DND-41 (cell line): ENCODE measurements around the gene CYB5B.

Source experiments
- ATAC-seq: fragments of 200-7000 bp; cut with Tn5 transposase; 3 replicates; pipeline ENCODE4 v1.9.1; 2021; ENCODE audit warnings: low read depth; ENCODE audit not compliant: insufficient read depth
- DNase-seq: peaks from one replicate; pipeline ENCODE4 v3.0.0-alpha.2; 2020
- H2AFZ ChIP-seq: 2 replicates; pipeline ENCODE4 v1.6.0; 2012; ENCODE audit warnings: low read depth, low read length
- H3K27ac ChIP-seq: 2 replicates; pipeline ENCODE4 v1.5.1; 2012; ENCODE audit warnings: low read length, inconsistent platforms
- H3K27me3 ChIP-seq: fragments of 200-600 bp; sonication (generic); 2 replicates; pipeline ENCODE4 v1.6.0; 2012; ENCODE audit warnings: low read length, mild to moderate bottlenecking, inconsistent platforms; ENCODE audit not compliant: insufficient read depth, poor library complexity
- H3K36me3 ChIP-seq: 2 replicates; pipeline ENCODE4 v1.5.1; 2012; ENCODE audit warnings: low read length, inconsistent platforms; ENCODE audit not compliant: insufficient read depth
- H3K4me1 ChIP-seq: 2 replicates; pipeline ENCODE4 v1.5.1; 2012; ENCODE audit warnings: mild to moderate bottlenecking, low read length; ENCODE audit not compliant: insufficient read depth
- H3K4me2 ChIP-seq: 2 replicates; pipeline ENCODE4 v1.6.0; 2012; ENCODE audit warnings: mild to moderate bottlenecking, moderate library complexity, low read length, inconsistent platforms; ENCODE audit not compliant: insufficient read depth
- H3K4me3 ChIP-seq, 2 experiments: fragments of 200-600 bp in 1 of 2; shearing (Covaris generic) in 1 of 2; 2 replicates each; pipeline ENCODE4 v1.5.1; 2012 to 2016; ENCODE audit warnings: inconsistent platforms in 2 of 2, low read length in 2 of 2, mild to moderate bottlenecking in 2 of 2, low read depth in 1 of 2, moderate library complexity in 1 of 2
- H3K79me2 ChIP-seq: 2 replicates; pipeline ENCODE4 v1.6.0; 2012; ENCODE audit warnings: low read length, inconsistent platforms; ENCODE audit not compliant: insufficient read depth
- H3K9ac ChIP-seq: 2 replicates; pipeline ENCODE4 v1.6.0; 2012; ENCODE audit warnings: low read depth, mild to moderate bottlenecking, inconsistent platforms, low read length, moderate library complexity
- H3K9me3 ChIP-seq: 2 replicates; pipeline ENCODE4 v1.5.1; 2012; ENCODE audit warnings: low read length, moderate library complexity, mild to moderate bottlenecking, inconsistent platforms; ENCODE audit not compliant: insufficient read depth, severe bottlenecking
- H4K20me1 ChIP-seq: 2 replicates; pipeline ENCODE4 v1.6.0; 2012; ENCODE audit warnings: low read length; ENCODE audit not compliant: insufficient read depth
- EZH2 ChIP-seq: IDR thresholded peaks from 3 replicates; pipeline ENCODE4 v1.6.1; 2012; ENCODE audit warnings: borderline replicate concordance, low read depth, mild to moderate bottlenecking, moderate library complexity, low read length, inconsistent platforms; ENCODE audit not compliant: severe bottlenecking
- TF ChIP-seq, protein P1 (sequence below): IDR thresholded peaks from 2 replicates; pipeline ENCODE4 v1.5.1; 2012; ENCODE audit warnings: borderline replicate concordance, low read length, moderate library complexity, mild to moderate bottlenecking; ENCODE audit not compliant: poor library complexity, severe bottlenecking; ENCODE audit errors: extremely low read depth

The CYB5B gene

DNA sequence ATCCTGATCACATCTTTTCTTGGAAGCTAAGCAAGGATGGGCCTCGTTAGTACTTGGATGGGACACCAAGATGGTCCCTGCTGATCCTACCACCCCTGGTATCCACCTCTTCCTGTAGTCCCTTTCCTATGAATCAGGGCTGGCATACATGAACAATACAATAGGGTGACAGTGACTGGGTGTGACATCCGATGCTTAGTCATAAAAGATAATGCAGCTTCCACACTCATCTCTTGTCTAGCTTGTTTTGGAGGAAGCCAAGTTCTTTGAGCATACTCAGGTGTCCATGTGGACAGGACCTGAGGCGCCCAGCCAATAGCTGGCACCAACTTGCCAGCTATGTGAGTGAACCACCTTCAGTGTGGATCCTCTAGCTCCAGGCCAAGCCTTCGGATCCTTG lies 78.8 kb downstream of the CYB5B start:
- DNase-seq (no peak), ATAC-seq (no peak)
- no peak overlapping the region for H3K9ac ChIP-seq
- H2AFZ ChIP-seq, result no peak overlapping the region
- no peaks in the 10 kb centered on the region for H3K9me3 ChIP-seq
- no peaks in the 10 kb centered on the region for H3K27me3 ChIP-seq
- no peaks in the 10 kb centered on the region for H3K79me2 ChIP-seq
- H3K4me3 ChIP-seq, result no peak overlapping the region
- no peaks in the 10 kb centered on the region for H4K20me1 ChIP-seq
- H3K36me3 ChIP-seq, result no peaks in the 10 kb centered on the region
- no peaks in the 10 kb centered on the region for H3K4me1 ChIP-seq
- no peak overlapping the region for H3K4me2 ChIP-seq
- no peak overlapping the region for H3K27ac ChIP-seq
- TF ChIP-seq, protein P1, sequence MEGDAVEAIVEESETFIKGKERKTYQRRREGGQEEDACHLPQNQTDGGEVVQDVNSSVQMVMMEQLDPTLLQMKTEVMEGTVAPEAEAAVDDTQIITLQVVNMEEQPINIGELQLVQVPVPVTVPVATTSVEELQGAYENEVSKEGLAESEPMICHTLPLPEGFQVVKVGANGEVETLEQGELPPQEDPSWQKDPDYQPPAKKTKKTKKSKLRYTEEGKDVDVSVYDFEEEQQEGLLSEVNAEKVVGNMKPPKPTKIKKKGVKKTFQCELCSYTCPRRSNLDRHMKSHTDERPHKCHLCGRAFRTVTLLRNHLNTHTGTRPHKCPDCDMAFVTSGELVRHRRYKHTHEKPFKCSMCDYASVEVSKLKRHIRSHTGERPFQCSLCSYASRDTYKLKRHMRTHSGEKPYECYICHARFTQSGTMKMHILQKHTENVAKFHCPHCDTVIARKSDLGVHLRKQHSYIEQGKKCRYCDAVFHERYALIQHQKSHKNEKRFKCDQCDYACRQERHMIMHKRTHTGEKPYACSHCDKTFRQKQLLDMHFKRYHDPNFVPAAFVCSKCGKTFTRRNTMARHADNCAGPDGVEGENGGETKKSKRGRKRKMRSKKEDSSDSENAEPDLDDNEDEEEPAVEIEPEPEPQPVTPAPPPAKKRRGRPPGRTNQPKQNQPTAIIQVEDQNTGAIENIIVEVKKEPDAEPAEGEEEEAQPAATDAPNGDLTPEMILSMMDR, result no peak
- TF ChIP-seq EZH2, result no peak

DNA sequence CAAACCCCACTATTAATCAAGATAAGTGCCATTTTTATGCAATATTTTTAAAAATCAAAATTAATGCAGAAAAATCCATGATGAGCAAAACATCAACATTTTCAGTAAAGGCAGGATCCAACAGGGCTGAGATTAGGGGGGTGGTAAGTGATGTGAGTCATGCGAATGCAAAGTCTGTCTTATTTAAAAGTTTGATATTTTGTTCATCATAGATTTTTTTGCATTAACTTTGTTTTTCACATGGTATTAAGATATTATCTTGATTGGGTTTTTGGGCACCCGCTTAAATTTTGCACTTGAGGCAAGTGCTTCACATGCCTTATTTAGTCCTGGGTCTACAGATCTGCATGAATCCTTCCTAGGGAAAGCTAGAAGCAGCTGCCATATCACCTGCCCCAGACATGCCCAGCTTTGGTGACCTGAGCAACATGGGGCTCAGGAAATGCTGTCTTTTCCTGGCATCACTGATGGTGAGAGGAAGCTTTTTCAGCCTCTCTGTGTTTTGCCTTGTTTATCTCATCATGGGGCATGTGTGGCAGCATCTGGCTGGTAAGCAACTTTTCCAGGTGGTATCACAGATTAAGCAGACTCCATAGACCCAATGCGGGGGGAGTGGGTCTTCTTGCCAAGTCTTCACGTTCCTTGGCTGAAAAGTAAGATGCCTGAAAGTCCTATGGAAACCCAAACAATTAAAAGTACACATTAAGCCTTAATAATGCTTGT lies 83.8 kb downstream of the CYB5B start:
- Histone ChIP-seq H3K27ac (no peak overlapping the region), H3K4me3 (no peak overlapping the region), H4K20me1 (no peaks in the 10 kb centered on the region), H3K27me3 (no peaks in the 10 kb centered on the region), H3K9me3 (no peaks in the 10 kb centered on the region), H3K9ac (no peak overlapping the region), H3K36me3 (no peaks in the 10 kb centered on the region), H3K79me2 (no peaks in the 10 kb centered on the region), H3K4me2 (no peak overlapping the region), H2AFZ (no peak overlapping the region), H3K4me1 (no peaks in the 10 kb centered on the region)
- TF ChIP-seq, protein P1, result no peak
- no peak for TF ChIP-seq EZH2
- DNase-seq (no peak), ATAC-seq (no peak)

DNA sequence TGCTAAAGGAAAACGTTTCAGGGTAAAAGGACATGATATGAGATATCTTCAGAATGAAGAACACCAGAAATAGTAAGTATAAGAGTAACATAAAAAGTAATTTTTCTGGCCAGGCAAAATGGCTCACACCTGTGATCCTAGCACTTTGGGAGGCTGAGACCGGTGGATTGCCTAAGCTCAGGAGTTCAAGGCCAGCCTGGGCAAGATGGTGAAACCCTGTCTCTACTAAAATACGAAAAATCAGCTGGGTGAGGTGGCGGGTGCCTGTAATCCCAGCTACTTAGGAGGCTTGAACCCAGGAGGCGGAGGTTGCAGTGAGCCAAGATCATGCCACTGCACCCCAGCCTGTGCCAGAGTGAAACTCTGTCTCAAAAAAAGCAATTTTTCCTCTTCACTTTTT lies 84.7 kb downstream of the CYB5B start:
- Histone ChIP-seq H3K36me3 (no peaks in the 10 kb centered on the region), H3K27ac (no peak overlapping the region), H3K4me2 (no peak overlapping the region), H2AFZ (no peak overlapping the region), H3K79me2 (no peaks in the 10 kb centered on the region), H3K9ac (no peak overlapping the region), H3K4me3 (no peak overlapping the region), H3K27me3 (no peaks in the 10 kb centered on the region), H3K4me1 (no peaks in the 10 kb centered on the region), H4K20me1 (no peaks in the 10 kb centered on the region), H3K9me3 (no peaks in the 10 kb centered on the region)
- TF ChIP-seq EZH2, result no peak
- TF ChIP-seq, protein P1, result no peak
- DNase-seq (no peak), ATAC-seq (no peak)
